GM04503 (cell line): ENCODE results near the gene SERPINE2.
A peak's percentile ranks its signal among the peaks of the same experiment; 100 is the strongest.
"Not testable (repeated sequence)": the region's sequence is repeated elsewhere in the genome, so short reads cannot be mapped to it uniquely, and the experiment has no call there.

Source experiments
- DNase-seq: peaks from one replicate; pipeline ENCODE4 v3.0.0-alpha.2; 2012; ENCODE audit warnings: low read depth

SERPINE2 gene

GRCh38 chr2:224011837-224012236 lies 27.2 kb downstream of the SERPINE2 start:
- DNase-seq, result no peak

GRCh38 chr2:224009605-224010315 lies 29.3 kb downstream of the SERPINE2 start:
- no peak for DNase-seq

- DNase-seq, result no peak
Observed at GRCh38 chr2:224008702-224009261, 30.3 kb downstream of the SERPINE2 start.

- no peak for DNase-seq
Observed at GRCh38 chr2:224004105-224004695, 34.9 kb downstream of the SERPINE2 start.

- DNase-seq, result not testable (repeated sequence)
Observed at GRCh38 chr2:224000662-224001061, 38.4 kb downstream of the SERPINE2 start.

DNA sequence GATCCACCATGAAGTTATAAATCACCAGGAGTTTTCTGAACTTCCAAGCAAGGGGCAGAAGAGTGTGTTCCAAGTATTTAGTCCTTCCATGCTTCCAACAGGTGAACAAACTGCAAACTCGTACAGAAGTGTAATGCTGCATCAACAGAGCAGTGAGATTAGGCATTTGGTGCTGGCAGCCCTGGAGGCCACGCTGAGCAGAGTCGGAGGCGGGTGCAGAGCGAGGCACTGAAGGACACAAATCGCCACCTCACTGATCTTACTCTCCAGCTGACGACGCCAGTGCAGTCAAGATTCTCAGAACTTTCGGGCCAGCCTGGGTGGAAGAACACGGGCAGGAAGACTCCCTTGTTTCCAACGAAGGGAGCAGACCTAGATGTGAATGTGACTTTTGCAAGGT lies 39.2 kb downstream of the SERPINE2 start:
- no peak for DNase-seq

- DNase-seq, result no peak
Observed at GRCh38 chr2:223998948-223999347, 40.1 kb downstream of the SERPINE2 start.

GRCh38 chr2:223997938-223998337 lies 41.1 kb downstream of the SERPINE2 start:
- no peak for DNase-seq

GRCh38 chr2:223996391-223996790 lies 42.7 kb downstream of the SERPINE2 start:
- no peak for DNase-seq

- DNase-seq, result no peak
Observed at GRCh38 chr2:223995569-223995968, 43.5 kb downstream of the SERPINE2 start.

DNA sequence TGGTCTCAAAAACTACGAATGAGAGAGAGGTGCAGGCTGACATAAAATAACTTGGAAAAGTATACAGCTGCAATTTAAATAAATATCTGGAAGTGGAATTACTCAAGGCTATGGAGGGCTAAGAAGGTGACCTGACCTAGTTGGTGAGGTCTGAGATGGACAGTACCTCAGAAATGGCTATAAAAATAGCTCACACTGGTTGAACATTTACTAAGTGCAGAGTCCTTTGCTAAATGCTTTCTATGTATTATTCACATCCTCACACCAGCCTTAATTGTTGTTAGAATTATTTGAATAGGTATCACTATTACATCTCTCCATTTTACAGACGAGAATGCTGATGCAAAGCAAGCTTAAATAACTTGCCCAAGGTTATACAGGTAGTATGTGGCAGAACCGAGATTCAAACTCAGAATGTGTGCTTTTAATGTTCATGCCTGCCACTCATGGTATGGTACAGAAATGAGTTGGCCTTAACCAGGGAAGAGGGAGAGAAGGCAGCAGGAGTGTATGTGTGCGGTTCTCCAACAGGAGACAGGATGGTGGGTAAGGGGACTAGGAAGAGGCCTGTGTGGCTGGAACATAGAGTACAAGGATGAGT lies 44.4 kb downstream of the SERPINE2 start:
- DNase-seq, result no peak

GRCh38 chr2:223993634-223994232 lies 45.4 kb downstream of the SERPINE2 start:
- peak; percentile 50 for DNase-seq

DNA sequence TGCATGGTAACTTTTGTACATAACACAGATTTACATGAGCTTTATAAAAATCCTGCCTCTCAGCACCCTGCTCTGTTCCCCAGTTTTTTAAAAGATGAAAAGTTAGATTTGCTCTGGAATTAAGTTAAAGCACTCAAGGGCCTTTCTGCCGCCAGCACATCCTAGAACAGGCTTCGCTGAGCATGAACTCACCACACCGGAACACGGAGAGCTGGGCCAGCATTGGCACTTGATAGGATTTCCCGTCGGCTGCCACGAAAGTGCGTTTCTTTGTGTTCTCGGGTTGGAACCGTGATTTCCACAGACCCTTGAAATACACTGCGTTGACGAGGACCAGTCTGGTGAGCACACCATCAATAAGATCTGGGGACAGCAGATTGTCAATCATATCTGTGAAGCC lies 47.5 kb downstream of the SERPINE2 start:
- DNase-seq, result no peak

DNA sequence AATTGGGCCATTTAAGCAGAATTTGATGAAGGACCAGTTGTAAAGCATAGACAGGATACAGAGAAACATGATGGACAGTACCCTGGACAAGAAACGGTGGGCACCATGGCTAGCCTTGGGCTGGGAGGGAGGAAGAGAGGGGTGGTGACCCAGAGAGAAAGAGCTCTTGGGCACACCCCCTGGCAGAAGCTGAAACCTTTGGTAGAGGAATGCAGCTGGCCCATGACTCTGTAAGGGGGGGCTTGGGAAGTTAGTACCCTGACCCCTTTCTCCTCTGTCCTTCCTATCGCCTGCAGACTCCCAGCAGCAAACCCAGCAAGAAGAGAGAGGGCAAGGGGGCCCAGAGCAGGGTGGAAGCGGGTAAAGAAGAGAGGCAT lies 49.2 kb downstream of the SERPINE2 start:
- no peak for DNase-seq

DNA sequence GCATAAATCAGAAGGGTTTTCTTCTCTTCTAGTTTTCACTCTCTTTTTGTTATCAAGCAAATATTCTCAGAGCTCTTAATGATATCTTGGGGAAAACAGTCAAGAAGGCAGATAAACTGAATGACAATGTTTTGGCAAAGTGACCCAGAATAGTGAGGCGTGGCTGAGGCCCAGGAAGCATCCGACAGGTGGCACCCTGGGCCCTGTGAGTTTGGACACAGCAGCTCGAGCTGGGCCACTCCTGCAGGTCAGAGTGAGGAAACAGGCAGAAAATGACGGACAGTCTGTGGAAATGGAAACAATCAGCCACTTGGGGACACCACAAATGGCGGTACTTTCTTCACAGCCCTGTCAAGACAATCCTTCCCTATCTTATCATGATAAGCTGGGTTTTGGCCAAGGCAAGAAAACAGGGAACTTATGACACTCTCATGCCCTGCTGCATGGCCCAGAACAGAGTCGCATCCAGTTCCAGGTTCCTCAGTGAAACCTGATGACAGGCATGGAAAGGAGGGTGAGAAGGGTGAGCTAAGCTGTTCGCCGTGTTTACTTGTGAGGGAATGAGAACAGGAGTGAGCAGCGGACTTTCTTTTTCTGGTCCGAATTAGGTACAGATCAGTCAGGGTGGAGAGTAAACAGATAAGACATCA lies 49.8 kb downstream of the SERPINE2 start:
- DNase-seq, result no peak

DNA sequence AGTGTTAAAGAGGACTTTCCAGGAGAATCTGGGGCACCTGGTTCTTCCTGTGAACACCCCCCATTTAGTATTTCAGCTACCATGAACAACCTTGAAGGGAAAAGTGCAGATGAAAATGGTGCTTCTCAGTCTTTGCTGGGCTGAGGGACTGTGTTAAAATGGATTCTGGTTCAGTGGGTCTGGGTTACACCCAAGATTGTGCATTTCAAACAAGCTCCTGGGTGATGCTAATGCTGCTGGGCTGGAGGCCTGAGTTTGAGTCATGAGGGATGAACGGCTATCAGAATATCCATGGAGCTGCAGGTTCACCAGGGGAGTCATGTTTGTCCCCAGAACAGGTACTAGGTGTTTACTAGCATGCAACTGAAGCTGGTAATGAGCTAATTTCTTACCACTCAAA lies 57.8 kb downstream of the SERPINE2 start:
- no peak for DNase-seq

DNA sequence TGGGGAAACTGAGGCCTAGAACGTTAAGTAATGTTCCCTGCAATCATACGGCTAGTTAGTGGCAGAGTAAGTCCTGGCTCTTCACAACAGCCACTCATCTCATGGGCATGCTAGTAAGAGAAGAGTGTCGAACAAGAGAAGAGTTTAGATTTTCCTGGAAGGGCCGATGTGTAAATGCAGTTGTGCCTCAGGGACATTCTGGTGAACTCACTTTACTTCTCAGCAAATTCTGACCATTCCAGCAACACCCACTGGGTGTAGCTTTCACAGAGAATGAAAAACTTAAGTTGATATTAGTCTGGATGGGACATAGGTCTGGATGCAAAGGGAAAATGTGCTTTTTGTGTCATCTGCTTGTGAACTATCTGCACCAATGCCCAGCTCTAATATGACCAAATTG lies 58.3 kb downstream of the SERPINE2 start:
- no peak for DNase-seq

DNA sequence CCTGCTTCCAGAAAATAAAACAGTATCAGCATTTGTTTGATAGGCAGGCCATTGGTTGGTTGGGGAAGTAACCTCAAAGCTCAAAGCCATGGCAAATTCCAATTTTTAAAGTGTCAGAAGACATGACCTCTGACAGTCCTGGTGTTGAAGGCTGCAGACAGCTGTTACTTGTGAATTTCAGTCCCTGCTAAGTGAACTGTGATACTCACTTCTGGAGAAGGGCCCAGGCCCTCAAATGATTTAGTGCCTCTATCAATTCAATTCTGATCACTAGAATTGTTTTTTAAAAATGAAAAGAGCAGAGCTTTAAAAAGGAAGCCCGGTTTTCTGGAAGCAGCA lies 58.7 kb downstream of the SERPINE2 start:
- DNase-seq, result no peak

DNA sequence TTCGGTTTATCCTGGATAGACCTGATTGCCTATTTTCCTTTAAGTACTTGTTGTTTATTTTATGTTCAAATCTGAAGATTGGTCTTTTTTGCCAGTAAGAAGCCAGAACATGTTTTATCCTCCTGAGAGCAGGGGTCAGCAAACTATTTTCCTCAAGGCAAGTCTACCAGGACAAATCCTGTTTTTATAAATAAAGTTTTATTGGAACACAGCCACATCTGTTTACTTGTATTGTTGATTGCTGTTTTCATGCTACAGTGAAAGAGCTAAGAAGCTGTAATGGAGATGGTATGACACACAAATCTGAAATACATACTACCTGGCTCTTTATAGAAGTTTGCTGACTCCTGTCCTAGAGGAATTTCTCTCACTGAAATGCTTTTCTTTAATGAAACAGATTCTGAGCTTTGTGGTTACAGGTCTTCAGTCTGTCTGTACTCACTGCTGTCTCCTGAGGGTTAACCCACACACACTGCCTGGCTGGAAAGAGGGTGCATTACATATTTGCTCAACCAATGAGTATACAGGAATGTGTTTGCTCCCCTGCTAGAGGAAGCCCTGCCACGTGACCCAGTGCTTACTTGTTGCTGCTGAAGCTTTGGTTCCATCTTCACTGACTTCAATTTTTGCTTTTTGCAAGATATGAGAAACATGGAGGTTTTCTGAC lies 59.2 kb downstream of the SERPINE2 start:
- no peak for DNase-seq

DNA sequence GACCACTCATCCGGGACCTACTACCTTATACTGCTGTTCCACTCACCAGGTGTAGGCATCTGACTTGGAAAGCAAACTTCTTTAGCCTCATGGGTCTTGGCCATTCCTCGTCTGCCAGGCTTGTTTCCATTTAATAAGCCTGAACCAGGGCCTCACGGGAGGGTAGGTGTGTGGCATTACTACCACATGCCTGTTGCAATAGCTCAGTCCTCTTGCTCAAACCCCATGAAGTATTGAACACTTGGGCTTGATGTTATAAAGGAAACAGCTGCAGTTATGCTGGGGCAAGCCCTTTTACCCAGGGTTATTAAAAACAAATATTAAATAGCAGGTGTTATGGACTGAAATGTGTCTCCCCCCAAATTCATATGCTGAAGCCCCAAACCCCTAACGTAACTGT lies 60.6 kb downstream of the SERPINE2 start:
- no peak for DNase-seq

GRCh38 chr2:223976635-223977226 lies 62.4 kb downstream of the SERPINE2 start:
- no peak for DNase-seq

DNA sequence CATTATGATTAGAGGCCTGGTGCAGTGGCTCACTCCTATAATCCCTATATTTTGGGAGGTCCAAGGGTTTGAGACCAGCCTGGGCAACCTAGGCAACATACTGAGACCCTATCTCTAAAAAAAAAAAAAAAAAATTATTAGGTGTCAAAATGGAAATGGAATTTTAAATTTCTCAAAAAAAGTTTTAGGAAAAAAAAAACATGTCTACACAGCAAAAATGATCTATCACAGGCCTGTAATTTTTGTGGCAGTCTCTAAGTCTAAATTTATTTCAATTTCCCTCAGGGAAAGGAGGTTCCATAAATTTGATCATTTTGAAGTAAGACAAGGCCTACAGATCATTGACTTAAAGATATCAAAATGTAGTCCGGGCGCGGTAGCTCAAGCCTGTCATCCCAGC lies 65.5 kb downstream of the SERPINE2 start:
- no peak for DNase-seq
